Thoracic aorta (tissue), 2 donors: ENCODE data around the gene RASD1. TPM values are rescaled to one million over a fixed set of nuclear protein-coding genes. Genes with fewer than 3 reads are reported as not detected.

Experiments
- ATAC-seq: fragments of 150-250 bp; one replicate; pipeline ENCODE4 v1.8.0; 2017; ENCODE audit warnings: low read depth; ENCODE audit not compliant: insufficient number of reproducible peaks, low FRiP score
- DNase-seq: peaks from one replicate; pipeline ENCODE4 v3.0.0-alpha.2; 2020; ENCODE audit warnings: low spot score
- H3K27ac ChIP-seq, 2 donors: fragments of 200-600 bp; sonication (generic); 1 replicate in 1 of 2; 2 replicates in 1 of 2; pipeline ENCODE4 v1.5.1; 2016; ENCODE audit warnings: mild to moderate bottlenecking in 2 of 2, moderate library complexity in 2 of 2
- H3K27me3 ChIP-seq: fragments of 200-600 bp; sonication (generic); replicated peaks from 2 replicates; pipeline ENCODE4 v1.6.0; 2016; ENCODE audit warnings: mild to moderate bottlenecking; ENCODE audit not compliant: insufficient read depth
- H3K36me3 ChIP-seq: fragments of 200-600 bp; sonication (generic); one replicate; pipeline ENCODE4 v1.5.1; 2016
- H3K4me1 ChIP-seq, 2 donors: fragments of 200-600 bp; sonication (generic); 1 replicate in 1 of 2; 2 replicates in 1 of 2; pipeline versions ENCODE4 v1.5.1 to v1.6.0; 2016; ENCODE audit warnings: low read depth in 2 of 2, mild to moderate bottlenecking in 1 of 2; ENCODE audit not compliant: control insufficient read depth in 1 of 2
- H3K4me3 ChIP-seq: fragments of 200-600 bp; sonication (generic); 2 replicates; pipeline ENCODE4 v1.5.1; 2016; ENCODE audit warnings: mild to moderate bottlenecking
- H3K9me3 ChIP-seq: fragments of 200-600 bp; sonication (generic); 2 replicates; pipeline ENCODE4 v1.5.1; 2016
- CTCF ChIP-seq: fragments of 200-600 bp; sonication (generic); IDR thresholded peaks from one replicate; pipeline ENCODE4 v1.5.1; 2019; ENCODE audit warnings: antibody characterized with exemption
- total RNA-seq, 2 donors: library from RNA; depleted of rRNA; stranded (reverse); fragments of >200 nt; gene quantifications; one replicate each; pipeline versions ENCODE4 v1.1.0 to v1.2.3, GENCODE V29; 2016

RASD1 gene
- total RNA-seq, 2 donors from 2014 or later = 23.0 to 28.9 TPM

- no peaks in the 10 kb centered on the region for H3K27me3 ChIP-seq
- H3K4me3 ChIP-seq = no peak overlapping the region
- DNase-seq (no peak), ATAC-seq (no peak)
- H3K4me1 ChIP-seq = no peaks in the 10 kb centered on the region
- TF ChIP-seq CTCF = no peak
- no peaks in the 10 kb centered on the region for H3K36me3 ChIP-seq
- no peak overlapping the region for H3K27ac ChIP-seq
- no peaks in the 10 kb centered on the region for H3K9me3 ChIP-seq
Measured at GRCh38 chr17:17505610-17506171, 9.5 kb upstream of the RASD1 start.

DNA sequence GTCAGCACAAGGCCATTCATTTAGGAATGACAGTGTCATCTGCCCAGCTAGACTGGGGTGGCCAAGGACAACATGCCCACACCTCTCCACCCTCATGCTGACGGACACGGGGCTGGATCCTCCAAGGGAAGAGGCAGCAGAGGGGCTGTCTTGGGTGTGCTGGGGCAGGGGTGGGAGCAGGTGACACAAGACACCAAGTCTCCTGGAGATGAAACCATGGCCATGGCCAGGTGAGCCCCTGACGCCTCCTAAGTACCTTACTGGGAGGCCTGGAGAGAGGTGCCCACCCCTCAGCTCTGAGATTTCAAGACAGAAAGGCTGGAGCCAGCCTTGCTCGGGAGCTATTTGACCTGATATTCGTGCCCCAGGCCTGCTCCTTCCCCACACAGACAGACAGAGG lies 9.0 kb upstream of the RASD1 start:
- Histone ChIP-seq H3K27me3 (no peaks in the 10 kb centered on the region), H3K27ac (no peak overlapping the region), H3K4me1 (no peaks in the 10 kb centered on the region), H3K36me3 (no peaks in the 10 kb centered on the region), H3K9me3 (no peaks in the 10 kb centered on the region), H3K4me3 (no peak overlapping the region)
- no peak for TF ChIP-seq CTCF
- ATAC-seq (no peak), DNase-seq (no peak)

DNA sequence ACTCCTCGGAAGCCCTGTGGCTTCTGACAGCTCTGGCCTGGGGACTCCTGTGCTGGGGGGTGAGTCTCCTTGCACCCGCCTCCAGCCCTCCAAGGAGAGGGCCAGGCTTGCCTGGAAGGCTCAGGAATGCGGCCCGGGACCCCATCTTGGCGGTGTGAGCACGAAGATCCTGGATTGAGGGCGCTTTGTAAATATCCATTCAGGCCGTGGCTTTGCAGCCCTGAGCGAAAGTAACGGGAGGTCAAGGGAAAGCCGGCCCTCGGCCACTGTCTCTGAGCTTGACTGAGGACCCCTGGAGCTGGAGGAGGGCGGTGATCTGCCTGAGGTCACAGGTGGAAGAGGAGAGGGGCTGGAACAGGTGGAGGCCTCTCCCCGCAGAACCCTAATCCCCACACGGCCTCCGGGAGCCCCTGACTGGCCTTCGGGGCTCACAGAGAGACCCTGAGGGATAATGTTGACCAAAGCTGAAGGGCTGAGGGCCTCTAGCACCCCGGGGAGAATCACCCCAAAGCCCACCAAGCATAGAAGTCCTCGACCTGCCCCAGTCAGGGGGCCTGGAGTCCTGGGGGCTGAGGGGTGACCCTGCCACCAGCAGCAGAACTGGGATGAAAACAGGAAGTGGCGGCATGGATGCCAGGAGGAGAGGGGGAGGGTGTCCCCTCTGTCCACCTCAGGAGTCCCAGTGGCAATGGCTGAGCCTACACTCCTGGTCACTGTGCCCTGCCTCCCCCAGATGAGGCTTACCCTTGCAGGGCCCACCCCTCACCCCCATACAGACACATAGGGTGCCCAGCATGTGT lies 8.3 kb upstream of the RASD1 start:
- no peaks in the 10 kb centered on the region for H3K36me3 ChIP-seq
- H3K27ac ChIP-seq = no peak overlapping the region
- DNase-seq (no peak), ATAC-seq (no peak)
- H3K9me3 ChIP-seq = no peaks in the 10 kb centered on the region
- H3K27me3 ChIP-seq = no peaks in the 10 kb centered on the region
- no peaks in the 10 kb centered on the region for H3K4me1 ChIP-seq
- H3K4me3 ChIP-seq = no peak overlapping the region
- TF ChIP-seq CTCF = no peak

GRCh38 chr17:17503566-17504130 lies 7.5 kb upstream of the RASD1 start:
- TF ChIP-seq CTCF = no peak
- no peaks in the 10 kb centered on the region for H3K4me1 ChIP-seq
- H3K9me3 ChIP-seq = no peaks in the 10 kb centered on the region
- H3K36me3 ChIP-seq = no peaks in the 10 kb centered on the region
- no peak overlapping the region for H3K27ac ChIP-seq
- DNase-seq (no peak), ATAC-seq (no peak)
- no peak overlapping the region for H3K4me3 ChIP-seq
- no peaks in the 10 kb centered on the region for H3K27me3 ChIP-seq

DNA sequence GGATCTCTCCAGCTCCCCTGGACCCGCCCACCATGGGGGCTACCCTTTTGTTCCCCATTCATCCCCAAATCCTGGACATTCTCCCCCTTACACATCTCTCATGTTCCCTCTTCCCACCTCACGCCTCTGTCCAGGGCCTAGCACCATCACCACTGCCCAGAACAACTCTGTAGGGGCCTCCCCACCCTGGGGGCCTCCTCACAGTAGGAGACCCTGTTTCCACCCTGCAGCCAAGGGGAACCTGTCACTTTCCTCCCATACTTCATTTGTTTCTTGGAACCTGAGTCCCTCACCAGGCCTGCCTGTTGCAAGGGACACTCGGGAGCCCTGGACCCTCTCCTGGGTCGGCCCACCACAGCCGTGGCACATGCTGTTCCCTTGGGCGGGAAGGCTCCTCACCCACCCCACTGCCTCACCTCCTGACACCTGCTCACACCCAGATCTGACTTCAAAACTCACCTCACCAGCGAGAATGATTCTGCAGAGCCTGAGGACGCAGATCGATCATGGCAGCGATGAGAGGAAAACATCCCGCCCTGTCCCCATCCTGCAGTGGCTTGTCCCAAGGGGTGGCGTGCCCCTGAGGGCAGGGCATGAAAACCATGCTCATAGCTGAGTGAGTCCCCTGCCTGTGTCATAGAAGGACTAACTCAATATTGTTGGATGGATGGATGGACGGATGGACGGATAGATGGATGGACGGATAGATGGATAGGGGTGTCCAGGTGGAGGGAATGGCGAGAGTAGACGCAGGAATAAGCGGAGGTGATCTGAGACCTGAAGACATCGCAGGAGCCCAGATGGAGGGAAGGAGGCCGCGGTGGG lies 6.8 kb upstream of the RASD1 start:
- H3K27ac ChIP-seq = no peak overlapping the region

More for the DNA sequence above, 6.8 kb upstream of the RASD1 start:
- Histone ChIP-seq H3K4me1 (no peaks in the 10 kb centered on the region), H3K27me3 (no peaks in the 10 kb centered on the region), H3K9me3 (no peaks in the 10 kb centered on the region), H3K4me3 (no peak overlapping the region), H3K36me3 (no peaks in the 10 kb centered on the region)
- ATAC-seq = no peak
- DNase-seq = no peak
- TF ChIP-seq CTCF = no peak
